KMS-11 (cell line): ENCODE data around the gene GDPD2.

Experiments used
- H2AFZ ChIP-seq: fragments of 200-600 bp; sonication (generic); 2 replicates; pipeline ENCODE4 v1.6.1; 2016; ENCODE audit warnings: antibody characterized with exemption, mixed run types, low read depth
- H3K27ac ChIP-seq: fragments of 200-600 bp; sonication (generic); 2 replicates; pipeline ENCODE4 v1.6.1; 2016; ENCODE audit warnings: mild to moderate bottlenecking, mixed run types
- H3K27me3 ChIP-seq: fragments of 200-600 bp; sonication (generic); 2 replicates; pipeline ENCODE4 v1.6.1; 2017; ENCODE audit warnings: mild to moderate bottlenecking, low read depth, mixed run types, moderate library complexity; ENCODE audit not compliant: insufficient read depth
- H3K36me3 ChIP-seq: fragments of 200-600 bp; sonication (generic); 2 replicates; pipeline ENCODE4 v1.6.1; 2017; ENCODE audit warnings: mild to moderate bottlenecking, mixed run types; ENCODE audit not compliant: insufficient read depth
- H3K4me1 ChIP-seq: fragments of 200-600 bp; sonication (generic); 2 replicates; pipeline ENCODE4 v1.6.1; 2016; ENCODE audit warnings: mild to moderate bottlenecking, low read depth, mixed run types; ENCODE audit not compliant: poor library complexity, severe bottlenecking
- H3K4me2 ChIP-seq: fragments of 200-600 bp; sonication (generic); 2 replicates; pipeline ENCODE4 v1.7.0; 2016; ENCODE audit warnings: mild to moderate bottlenecking, mixed run types
- H3K4me3 ChIP-seq: fragments of 200-600 bp; sonication (generic); IDR thresholded peaks from 2 replicates; pipeline ENCODE4 v1.6.1; 2017; ENCODE audit warnings: low read depth, low read length, mixed read lengths; ENCODE audit not compliant: insufficient read depth
- H3K79me2 ChIP-seq: fragments of 200-600 bp; sonication (generic); 2 replicates; pipeline ENCODE4 v1.6.1; 2016; ENCODE audit warnings: low read depth, mixed run types; ENCODE audit not compliant: insufficient read depth
- H3K9ac ChIP-seq: fragments of 200-600 bp; sonication (generic); 2 replicates; pipeline ENCODE4 v1.6.1; 2016; ENCODE audit warnings: mild to moderate bottlenecking, mixed run types
- H4K20me1 ChIP-seq: fragments of 200-600 bp; sonication (generic); 2 replicates; pipeline ENCODE4 v1.6.1; 2016; ENCODE audit warnings: mild to moderate bottlenecking, mixed run types; ENCODE audit not compliant: insufficient read depth
- CTCF ChIP-seq: fragments of 200-600 bp; sonication (generic); conservative IDR thresholded peaks from 2 replicates; pipeline ENCODE4 v1.6.1; 2017; ENCODE audit warnings: low read depth, mild to moderate bottlenecking, antibody characterized with exemption, low read length, moderate library complexity, mixed read lengths

The GDPD2 gene

GRCh38 chrX:70461026-70461425, 37.9 kb downstream of the GDPD2 start:
- H3K27me3 ChIP-seq, result no peaks in the 10 kb centered on the region
- no peak for TF ChIP-seq CTCF
- H3K4me3 ChIP-seq, result no peak overlapping the region
- peaks cover 29% of the 10 kb centered on the region; the same call in 1 of the 2 replicates for H3K79me2 ChIP-seq
- no peak overlapping the region for H2AFZ ChIP-seq
- peaks cover 12% of the 10 kb centered on the region for H3K4me1 ChIP-seq
- H4K20me1 ChIP-seq, result no peaks in the 10 kb centered on the region
- H3K9ac ChIP-seq, result no peak overlapping the region
- H3K27ac ChIP-seq, result no peak overlapping the region
- no peak overlapping the region for H3K4me2 ChIP-seq
- no peaks in the 10 kb centered on the region for H3K36me3 ChIP-seq

- Histone ChIP-seq H3K36me3 (no peaks in the 10 kb centered on the region), H3K27ac (no peak overlapping the region)
These were observed 40.9 kb downstream of the GDPD2 start for GRCh38 chrX:70464051-70464450.

GRCh38 chrX:70466968-70467367, 43.9 kb downstream of the GDPD2 start:
- Histone ChIP-seq H3K4me2 (no peak overlapping the region), H3K27me3 (no peaks in the 10 kb centered on the region), H3K27ac (no peak overlapping the region), H3K36me3 (no peaks in the 10 kb centered on the region), H3K4me3 (no peak overlapping the region), H3K4me1 (peaks cover 22% of the 10 kb centered on the region), H2AFZ (no peak overlapping the region), H3K9ac (no peak overlapping the region), H4K20me1 (no peaks in the 10 kb centered on the region), H3K79me2 (0 out of 2 replicates have a peak, but pooled peaks cover 6% of the 10 kb centered on the region)
- no peak for TF ChIP-seq CTCF

More at GRCh38 chrX:70464051-70464450, 40.9 kb downstream of the GDPD2 start:
- no peak overlapping the region for H3K9ac ChIP-seq
- no peak overlapping the region for H3K4me2 ChIP-seq
- peaks cover 3% of the 10 kb centered on the region for H3K4me1 ChIP-seq
- H4K20me1 ChIP-seq, result no peaks in the 10 kb centered on the region
- H2AFZ ChIP-seq, result no peak overlapping the region
- no peaks in the 10 kb centered on the region for H3K27me3 ChIP-seq
- no peak overlapping the region for H3K4me3 ChIP-seq
- TF ChIP-seq CTCF, result no peak
- 0 out of 2 replicates have a peak, but pooled peaks cover 7% of the 10 kb centered on the region for H3K79me2 ChIP-seq

GRCh38 chrX:70468709-70469108, 45.6 kb downstream of the GDPD2 start:
- no peak overlapping the region for H3K27ac ChIP-seq
- 0 out of 2 replicates have a peak, but pooled peaks cover 6% of the 10 kb centered on the region for H3K79me2 ChIP-seq
- no peak for TF ChIP-seq CTCF
- H3K27me3 ChIP-seq, result no peaks in the 10 kb centered on the region
- no peak overlapping the region for H3K9ac ChIP-seq
- H3K4me1 ChIP-seq, result peaks cover 22% of the 10 kb centered on the region
- no peak overlapping the region for H2AFZ ChIP-seq
- no peak overlapping the region for H3K4me2 ChIP-seq
- no peaks in the 10 kb centered on the region for H3K36me3 ChIP-seq
- no peak overlapping the region for H3K4me3 ChIP-seq
- H4K20me1 ChIP-seq, result no peaks in the 10 kb centered on the region
